Neural cell (in vitro differentiated cells): Measurements from ENCODE around the gene FYB1.

Experiments
- EP300 ChIP-seq: fragments of 450-650 bp; conservative IDR thresholded peaks from 2 replicates; pipeline ENCODE4 v1.6.1; 2014; ENCODE audit warnings: antibody characterized with exemption, mild to moderate bottlenecking, moderate library complexity; ENCODE audit not compliant: poor library complexity, severe bottlenecking
- POLR2AphosphoS5 ChIP-seq: IDR thresholded peaks from 2 replicates; pipeline ENCODE4 v1.6.1; 2012
- RAD21 ChIP-seq: fragments of 450-650 bp; conservative IDR thresholded peaks from 2 replicates; pipeline ENCODE4 v1.6.1; 2014; ENCODE audit warnings: antibody characterized with exemption, mild to moderate bottlenecking, moderate library complexity
- TAF1 ChIP-seq: IDR thresholded peaks from 2 replicates; pipeline ENCODE4 v1.6.1; 2012; ENCODE audit warnings: low read depth
- TF ChIP-seq, protein P1 (sequence below): fragments of 450-650 bp; IDR thresholded peaks from 2 replicates; pipeline ENCODE4 v1.5.1; 2014; ENCODE audit warnings: antibody characterized with exemption, mild to moderate bottlenecking, moderate library complexity; ENCODE audit not compliant: poor library complexity, severe bottlenecking
- TF ChIP-seq, protein P2 (sequence below): IDR thresholded peaks from 2 replicates; pipeline ENCODE4 v1.6.1; 2012; ENCODE audit warnings: borderline replicate concordance

DNA sequence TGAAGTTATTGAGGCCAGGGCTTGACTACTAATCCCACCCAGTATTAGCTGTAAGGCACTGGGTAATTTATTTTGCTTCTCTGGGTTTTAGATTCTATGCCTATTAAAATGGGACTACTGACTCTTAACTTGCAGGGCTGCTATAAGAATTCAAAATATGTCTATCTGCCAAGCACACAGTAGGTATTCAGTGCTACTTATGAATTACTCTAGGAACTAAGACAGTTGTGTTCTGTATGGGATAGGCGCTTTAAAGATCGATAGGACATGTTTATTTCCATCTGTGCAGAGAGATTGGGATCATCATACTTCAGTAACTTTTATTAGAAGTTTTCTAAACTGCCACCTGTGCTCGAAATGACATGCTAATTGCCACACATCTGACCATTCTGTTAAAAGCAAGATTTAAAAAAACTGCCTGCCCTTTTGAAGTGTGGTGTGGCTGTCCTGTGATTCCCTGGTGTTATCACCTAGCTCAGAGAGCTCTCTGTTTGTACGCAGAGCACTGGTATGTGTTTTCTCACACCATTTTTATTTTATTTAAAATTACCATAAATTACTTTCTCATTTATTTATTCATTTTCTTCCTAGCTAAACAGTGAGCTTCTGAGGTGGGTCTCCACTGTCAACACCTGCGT lies 58.7 kb downstream of the FYB1 start:
- TF ChIP-seq, protein P1, sequence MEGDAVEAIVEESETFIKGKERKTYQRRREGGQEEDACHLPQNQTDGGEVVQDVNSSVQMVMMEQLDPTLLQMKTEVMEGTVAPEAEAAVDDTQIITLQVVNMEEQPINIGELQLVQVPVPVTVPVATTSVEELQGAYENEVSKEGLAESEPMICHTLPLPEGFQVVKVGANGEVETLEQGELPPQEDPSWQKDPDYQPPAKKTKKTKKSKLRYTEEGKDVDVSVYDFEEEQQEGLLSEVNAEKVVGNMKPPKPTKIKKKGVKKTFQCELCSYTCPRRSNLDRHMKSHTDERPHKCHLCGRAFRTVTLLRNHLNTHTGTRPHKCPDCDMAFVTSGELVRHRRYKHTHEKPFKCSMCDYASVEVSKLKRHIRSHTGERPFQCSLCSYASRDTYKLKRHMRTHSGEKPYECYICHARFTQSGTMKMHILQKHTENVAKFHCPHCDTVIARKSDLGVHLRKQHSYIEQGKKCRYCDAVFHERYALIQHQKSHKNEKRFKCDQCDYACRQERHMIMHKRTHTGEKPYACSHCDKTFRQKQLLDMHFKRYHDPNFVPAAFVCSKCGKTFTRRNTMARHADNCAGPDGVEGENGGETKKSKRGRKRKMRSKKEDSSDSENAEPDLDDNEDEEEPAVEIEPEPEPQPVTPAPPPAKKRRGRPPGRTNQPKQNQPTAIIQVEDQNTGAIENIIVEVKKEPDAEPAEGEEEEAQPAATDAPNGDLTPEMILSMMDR, result no peak
- no peak for TF ChIP-seq POLR2AphosphoS5
- TF ChIP-seq, protein P2, sequence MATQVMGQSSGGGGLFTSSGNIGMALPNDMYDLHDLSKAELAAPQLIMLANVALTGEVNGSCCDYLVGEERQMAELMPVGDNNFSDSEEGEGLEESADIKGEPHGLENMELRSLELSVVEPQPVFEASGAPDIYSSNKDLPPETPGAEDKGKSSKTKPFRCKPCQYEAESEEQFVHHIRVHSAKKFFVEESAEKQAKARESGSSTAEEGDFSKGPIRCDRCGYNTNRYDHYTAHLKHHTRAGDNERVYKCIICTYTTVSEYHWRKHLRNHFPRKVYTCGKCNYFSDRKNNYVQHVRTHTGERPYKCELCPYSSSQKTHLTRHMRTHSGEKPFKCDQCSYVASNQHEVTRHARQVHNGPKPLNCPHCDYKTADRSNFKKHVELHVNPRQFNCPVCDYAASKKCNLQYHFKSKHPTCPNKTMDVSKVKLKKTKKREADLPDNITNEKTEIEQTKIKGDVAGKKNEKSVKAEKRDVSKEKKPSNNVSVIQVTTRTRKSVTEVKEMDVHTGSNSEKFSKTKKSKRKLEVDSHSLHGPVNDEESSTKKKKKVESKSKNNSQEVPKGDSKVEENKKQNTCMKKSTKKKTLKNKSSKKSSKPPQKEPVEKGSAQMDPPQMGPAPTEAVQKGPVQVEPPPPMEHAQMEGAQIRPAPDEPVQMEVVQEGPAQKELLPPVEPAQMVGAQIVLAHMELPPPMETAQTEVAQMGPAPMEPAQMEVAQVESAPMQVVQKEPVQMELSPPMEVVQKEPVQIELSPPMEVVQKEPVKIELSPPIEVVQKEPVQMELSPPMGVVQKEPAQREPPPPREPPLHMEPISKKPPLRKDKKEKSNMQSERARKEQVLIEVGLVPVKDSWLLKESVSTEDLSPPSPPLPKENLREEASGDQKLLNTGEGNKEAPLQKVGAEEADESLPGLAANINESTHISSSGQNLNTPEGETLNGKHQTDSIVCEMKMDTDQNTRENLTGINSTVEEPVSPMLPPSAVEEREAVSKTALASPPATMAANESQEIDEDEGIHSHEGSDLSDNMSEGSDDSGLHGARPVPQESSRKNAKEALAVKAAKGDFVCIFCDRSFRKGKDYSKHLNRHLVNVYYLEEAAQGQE, result no peak
- TF ChIP-seq TAF1, result no peak
- TF ChIP-seq EP300, result no peak
- no peak for TF ChIP-seq RAD21
